Liver (tissue), 9 donors: Measurements from ENCODE around the gene NDUFS4. TPM values are rescaled to one million over a fixed set of nuclear protein-coding genes. Genes with fewer than 3 reads are reported as not detected.

Source experiments
- DNase-seq: peaks from one replicate; pipeline ENCODE4 v3.0.0-alpha.2; 2017; ENCODE audit warnings: low spot score
- H3K27ac ChIP-seq, 2 donors: one replicate each; pipeline ENCODE4 v1.7.0; 2013; ENCODE audit warnings: inconsistent platforms in 2 of 2, low read length in 2 of 2, control low read depth in 1 of 2, low read depth in 1 of 2, mild to moderate bottlenecking in 1 of 2
- H3K27me3 ChIP-seq, 4 donors: one replicate each; pipeline versions ENCODE4 v1.6.1 to v1.7.0; 2013; ENCODE audit warnings: low read length in 3 of 4, inconsistent platforms in 1 of 4, mild to moderate bottlenecking in 1 of 4, moderate library complexity in 1 of 4; ENCODE audit not compliant: control insufficient read depth in 4 of 4, insufficient read depth in 4 of 4
- H3K36me3 ChIP-seq, 4 donors: one replicate each; pipeline versions ENCODE4 v1.6.1 to v1.7.0; 2013; ENCODE audit warnings: low read length in 3 of 4, mild to moderate bottlenecking in 3 of 4, low read depth in 1 of 4, moderate library complexity in 1 of 4; ENCODE audit not compliant: control insufficient read depth in 4 of 4, insufficient read depth in 3 of 4
- H3K4me1 ChIP-seq, 4 donors: one replicate each; pipeline versions ENCODE4 v1.6.1 to v1.7.0; 2013; ENCODE audit warnings: low read length in 3 of 4, mild to moderate bottlenecking in 3 of 4, moderate library complexity in 1 of 4; ENCODE audit not compliant: control insufficient read depth in 4 of 4, insufficient read depth in 4 of 4
- H3K4me3 ChIP-seq, 3 donors: one replicate each; pipeline versions ENCODE4 v1.6.1 to v1.7.0; 2013; ENCODE audit warnings: low read length in 3 of 3, control low read depth in 1 of 3, low read depth in 1 of 3, mild to moderate bottlenecking in 1 of 3
- H3K9ac ChIP-seq, 2 donors: one replicate each; pipeline ENCODE4 v1.7.0; 2013; ENCODE audit warnings: low read length in 2 of 2, mild to moderate bottlenecking in 2 of 2, moderate library complexity in 2 of 2, control low read depth in 1 of 2, low read depth in 1 of 2
- H3K9me3 ChIP-seq, 4 donors: one replicate each; pipeline versions ENCODE4 v1.6.1 to v1.7.0; 2013; ENCODE audit warnings: low read length in 3 of 4; ENCODE audit not compliant: control insufficient read depth in 4 of 4
- ATF3 ChIP-seq: IDR thresholded peaks from 2 replicates; pipeline ENCODE4 v1.6.1; 2016; ENCODE audit warnings: antibody characterized with exemption
- CTCF ChIP-seq: fragments of 150-350 bp; IDR thresholded peaks from 2 replicates; pipeline ENCODE4 v1.5.1; 2017; ENCODE audit warnings: improper control_type of control experiment, low read depth, low read length; ENCODE audit not compliant: missing input control
- EGR1 ChIP-seq, 2 donors: IDR thresholded peaks; 2 replicates each; pipeline ENCODE4 v1.6.1; 2016 to 2018; ENCODE audit warnings: antibody characterized with exemption in 2 of 2, low read depth in 2 of 2
- FOXA1 ChIP-seq: IDR thresholded peaks from 2 replicates; pipeline ENCODE4 v1.6.1; 2016; ENCODE audit warnings: antibody characterized with exemption
- FOXA2 ChIP-seq: IDR thresholded peaks from 2 replicates; pipeline ENCODE4 v1.6.1; 2016; ENCODE audit warnings: antibody characterized with exemption
- HNF4A ChIP-seq, 2 donors: conservative IDR thresholded peaks; 2 replicates each; pipeline ENCODE4 v1.6.1; 2016; ENCODE audit warnings: antibody characterized with exemption in 2 of 2, mild to moderate bottlenecking in 2 of 2
- HNF4G ChIP-seq: IDR thresholded peaks from 2 replicates; pipeline ENCODE4 v1.6.1; 2016; ENCODE audit warnings: antibody characterized with exemption
- JUND ChIP-seq, 2 donors: IDR thresholded peaks; 2 replicates each; pipeline ENCODE4 v1.6.1; 2016; ENCODE audit warnings: antibody characterized with exemption in 2 of 2
- MAX ChIP-seq: IDR thresholded peaks from 2 replicates; pipeline ENCODE4 v1.6.1; 2016; ENCODE audit warnings: antibody characterized with exemption
- NR2F2 ChIP-seq: IDR thresholded peaks from 2 replicates; pipeline ENCODE4 v1.6.1; 2016; ENCODE audit warnings: antibody characterized with exemption
- RAD21 ChIP-seq, 2 donors: IDR thresholded peaks; 2 replicates each; pipeline ENCODE4 v1.6.1; 2016; ENCODE audit warnings: antibody characterized with exemption in 2 of 2, mild to moderate bottlenecking in 2 of 2
- REST ChIP-seq: IDR thresholded peaks from 2 replicates; pipeline ENCODE4 v1.6.1; 2016; ENCODE audit warnings: antibody characterized with exemption, mild to moderate bottlenecking
- RXRA ChIP-seq, 2 donors: IDR thresholded peaks; 2 replicates each; pipeline ENCODE4 v1.6.1; 2017 to 2018; ENCODE audit warnings: antibody characterized with exemption in 2 of 2, mild to moderate bottlenecking in 1 of 2
- SP1 ChIP-seq: IDR thresholded peaks from 2 replicates; pipeline ENCODE4 v1.6.1; 2018; ENCODE audit warnings: antibody characterized with exemption, mild to moderate bottlenecking
- TAF1 ChIP-seq: conservative IDR thresholded peaks from 2 replicates; pipeline ENCODE4 v1.6.1; 2016; ENCODE audit warnings: antibody characterized with exemption, mild to moderate bottlenecking
- YY1 ChIP-seq: IDR thresholded peaks from 2 replicates; pipeline ENCODE4 v1.6.1; 2016; ENCODE audit warnings: antibody characterized with exemption, mild to moderate bottlenecking
- ZBTB33 ChIP-seq: IDR thresholded peaks from 2 replicates; pipeline ENCODE4 v1.6.1; 2016; ENCODE audit warnings: antibody characterized with exemption
- WGBS: extraction: QIAGEN DNeasy Blood & Tissue Kit; methylation state at CpG from one replicate; pipeline ENCODE4 v1.1.7; 2013; 5-methylcytosine and 5-hydroxymethylcytosine counted together
- polyA plus RNA-seq, 2 donors: library from polyadenylated mRNA; stranded (reverse) in 1 of 2; unstranded in 1 of 2; fragments of 200-250 nt in 1 of 2; fragments of >200 nt in 1 of 2; fragmentation: Nextera tagmentation in 1 of 2; extraction: Ambion mirVana in 1 of 2; gene quantifications; one replicate each; pipeline versions ENCODE4 v1.2.1 to v1.2.3, GENCODE V29; 2013 to 2015
- total RNA-seq, 2 donors: library from RNA; depleted of rRNA; stranded (reverse); fragments of >200 nt; gene quantifications; one replicate each; pipeline ENCODE4 v1.2.3, GENCODE V29; 2014
- donor health status: healthy.
- donor health status: healthy.
- donor health status: healthy.
- donor health status: healthy.
- donor health status: healthy.

Gene NDUFS4
- total and polyA plus RNA-seq, 4 donors = 35.9 to 114 (median 53.4) TPM

GRCh38 chr5:53557386-53557785 lies 3.1 kb upstream of the NDUFS4 start:
- no peak for DNase-seq
- Histone ChIP-seq H3K9me3 (no peaks in the 10 kb centered on the region), H3K27me3 (peaks cover 0 to 3% (median 0%) of the 10 kb centered on the region in 4 donors), H3K27ac (no peak overlapping the region), H3K4me1 (peaks cover 0 to 15% (median 9%) of the 10 kb centered on the region in 4 donors), H3K9ac (no peak overlapping the region), H3K36me3 (no peaks in the 10 kb centered on the region), H3K4me3 (no peak overlapping the region)
- TF ChIP-seq SP1 (no peak), TAF1 (no peak), NR2F2 (no peak), FOXA2 (no peak), FOXA1 (no peak), CTCF (no peak), RAD21 (IDR thresholded peaks at IDR 0.05) (no peak), JUND (IDR thresholded peaks at IDR 0.05) (no peak)
- WGBS = 93% methylated on average over 2 of the region's 2 CpGs

GRCh38 chr5:53558966-53559365 lies 1.5 kb upstream of the NDUFS4 start:
- no peak overlapping the region for H3K4me3 ChIP-seq
- DNase-seq = no peak
- peaks cover 3 to 19% (median 11%) of the 10 kb centered on the region in 4 donors for H3K4me1 ChIP-seq
- peaks cover 0 to 3% (median 0%) of the 10 kb centered on the region in 4 donors for H3K27me3 ChIP-seq
- no peaks in the 10 kb centered on the region for H3K36me3 ChIP-seq
- no peaks in the 10 kb centered on the region for H3K9me3 ChIP-seq
- H3K27ac ChIP-seq = no peak overlapping the region
- no peak overlapping the region for H3K9ac ChIP-seq
- TF ChIP-seq CTCF (no peak), FOXA1 (no peak), FOXA2 (no peak), ZBTB33 (no peak), JUND (IDR thresholded peaks at IDR 0.05) (no peak), TAF1 (no peak), MAX (no peak), HNF4A (conservative IDR thresholded peaks at IDR 0.05) (no peak), SP1 (no peak), YY1 (no peak), REST (no peak), NR2F2 (no peak), HNF4G (no peak), RAD21 (IDR thresholded peaks at IDR 0.05) (no peak), ATF3 (no peak), EGR1 (IDR thresholded peaks at IDR 0.05; ENCODE audit: low read depth in 2 of 2) (no peak), RXRA (IDR thresholded peaks at IDR 0.05) (no peak)
